Heart left ventricle (tissue), 13 donors: Measurements from ENCODE around the gene CEP19.

Experiments
- CTCF ChIP-seq, 12 donors: fragments of 200-600 bp; sonication (generic) in 4 of 12; IDR thresholded peaks; one replicate each; pipeline versions ENCODE4 v1.5.0 to v1.8.0; 2018 to 2022; ENCODE audit warnings: antibody characterized with exemption in 12 of 12, mild to moderate bottlenecking in 5 of 12
- POLR2A ChIP-seq, 2 donors: fragments of 450-650 bp; IDR thresholded peaks; one replicate each; pipeline ENCODE4 v1.6.1; 2017; ENCODE audit warnings: antibody characterized with exemption in 2 of 2, mild to moderate bottlenecking in 2 of 2, moderate library complexity in 2 of 2
- donor health status: ischemic (EF 13 %, LVEDD 7.1; RV severe dilation, severe dysfunction).
- donor health status: DM: no; HTN: yes; CAD: no.
- donor health status: DM: no; HTN: no; CAD: no.
- donor health status: ischemic (EF 25% LVEDD 6.9; RV normal size, moderate dysfunction).
- donor health status: ischemic (EF 25% LVEDD 5.7; RV mildly dilated, moderate dysfunction).
- donor health status: ischemic (EF 35%, LVEDD 5.7; RV mildly dilated, moderate dysfunction).
- donor health status: nonischemic (EF 11% LVEDD 7.7; RV severe dilation, severe dysfunction).
- donor health status: DM: yes; HTN: yes; CAD: no.
- donor health status: PGD.
- donor health status: ischemic (EF 29% LVEDD 5.4; RV normal size, mild dysfunction).
- donor health status: nonischemic (EF 23%, LVEDD 6.1; RV moderate dilation, normal function).

- TF ChIP-seq CTCF (IDR thresholded peaks at IDR 0.05) (no peak), POLR2A (IDR thresholded peaks at IDR 0.05) (no peak)
Observed at GRCh38 chr3:196686436-196686835, 25.6 kb downstream of the CEP19 start.
